ENCODE measurements around the gene SLC34A3.

The SLC34A3 gene

GRCh38 chr9:137195525-137196220 lies 35.0 kb upstream of the SLC34A3 start:
- no peak for DNase-seq

- no peak for DNase-seq
These were observed 32.4 kb upstream of the SLC34A3 start for GRCh38 chr9:137198051-137198901.

GRCh38 chr9:137198902-137199283 lies 31.8 kb upstream of the SLC34A3 start:
- DNase-seq: no peak

- no peak for DNase-seq
These were observed 31.1 kb upstream of the SLC34A3 start for GRCh38 chr9:137199411-137200121.

- peak; percentile 99 for DNase-seq
These were observed 30.1 kb upstream of the SLC34A3 start, which contains the start of gene TPRN for GRCh38 chr9:137200311-137201204. TSS of gene TPRN (minus strand) at chr9:137200741. CDS start at chr9:137200711, 30 bp downstream.

- no peak for DNase-seq
These were observed 29.4 kb upstream of the SLC34A3 start for GRCh38 chr9:137201205-137201868.

- DNase-seq: peak; percentile 35
These were observed 27.7 kb upstream of the SLC34A3 start for GRCh38 chr9:137202966-137203365.

GRCh38 chr9:137204731-137205125 lies 26.0 kb upstream of the SLC34A3 start:
- DNase-seq: no peak

GRCh38 chr9:137205126-137206069 lies 25.3 kb upstream of the SLC34A3 start, which contains the start of the genes NDOR1 and TMEM203:
TSS of gene NDOR1 (plus strand) at chr9:137205700. CDS start at chr9:137205778, 78 bp downstream.
TSS of gene TMEM203 (minus strand) at chr9:137205648. CDS start at chr9:137205414, 234 bp downstream.
- peak; percentile 87 for DNase-seq

GRCh38 chr9:137206602-137207001 lies 24.1 kb upstream of the SLC34A3 start:
- DNase-seq: no peak

GRCh38 chr9:137211532-137211931 lies 19.2 kb upstream of the SLC34A3 start:
- DNase-seq: no peak

GRCh38 chr9:137212520-137212919 lies 18.2 kb upstream of the SLC34A3 start:
- no peak for DNase-seq

GRCh38 chr9:137213160-137214060 lies 17.3 kb upstream of the SLC34A3 start:
- no peak for DNase-seq

- no peak for DNase-seq
These were observed 16.1 kb upstream of the SLC34A3 start for GRCh38 chr9:137214620-137215019.

GRCh38 chr9:137215196-137215986 lies 15.3 kb upstream of the SLC34A3 start:
- no peak for DNase-seq

- DNase-seq: no peak
These were observed 14.3 kb upstream of the SLC34A3 start for GRCh38 chr9:137216188-137216965.

Measured in fibroblast of skin of back (primary cell).